IMR-90 (cell line): ENCODE data around the gene RHOB. TPM values are rescaled to one million over a fixed set of nuclear protein-coding genes. Genes with fewer than 3 reads are reported as not detected.
A peak's percentile ranks its signal among the peaks of the same experiment; 100 is the strongest.

Experiments used
- ATAC-seq: fragments of 200-7000 bp; cut with Tn5 transposase; 2 replicates; pipeline ENCODE4 v1.9.1; 2020; ENCODE audit warnings: low read depth, mild to moderate bottlenecking, moderate library complexity
- BruUV-seq: library from RNA; stranded (reverse); fragments of 400-500 nt; replicated peaks from 2 replicates; lab custom pipeline; 2021; lab: Mats Ljungman, UMichigan
- CTCF ChIA-PET: fragments of 300-600 bp; formaldehyde crosslinking; extraction: SDS; loops from one replicate; lab custom pipeline; 2021; ENCODE audit warnings: antibody characterized with exemption; lab: Yijun Ruan, JAX
- POLR2A ChIA-PET: fragments of 300-600 bp; sonication (Branson Sonifier 250); formaldehyde crosslinking; loops from one replicate; lab custom pipeline; 2022; ENCODE audit warnings: antibody characterized with exemption; ENCODE audit not compliant: unreplicated experiment; lab: Charles Lee
- DNase-seq: peaks from one replicate; pipeline ENCODE4 v3.0.0; 2013
- H2AFZ ChIP-seq: replicated peaks from 2 replicates; pipeline ENCODE3; 2013; ENCODE audit warnings: low read length, mild to moderate bottlenecking; ENCODE audit not compliant: poor library complexity
- H2AK5ac ChIP-seq: 2 replicates; pipeline ENCODE4 v1.6.1; 2013; ENCODE audit warnings: low read depth, low read length, inconsistent platforms
- H2AK9ac ChIP-seq: replicated peaks from 2 replicates; pipeline ENCODE3; 2013; ENCODE audit warnings: mild to moderate bottlenecking, low read depth, low read length, moderate library complexity; ENCODE audit not compliant: poor library complexity
- H2BK120ac ChIP-seq: 2 replicates; pipeline ENCODE4 v1.6.1; 2013; ENCODE audit warnings: low read depth, low read length, inconsistent platforms
- H2BK15ac ChIP-seq: 3 replicates; pipeline ENCODE4 v1.6.1; 2013; ENCODE audit warnings: low read depth, low read length, inconsistent platforms
- H2BK20ac ChIP-seq: 2 replicates; pipeline ENCODE4 v1.6.1; 2013; ENCODE audit warnings: low read depth, mild to moderate bottlenecking, inconsistent platforms, low read length, moderate library complexity
- H2BK5ac ChIP-seq: 2 replicates; pipeline ENCODE4 v1.6.1; 2013; ENCODE audit warnings: mild to moderate bottlenecking, low read depth, low read length, inconsistent platforms; ENCODE audit not compliant: poor library complexity, severe bottlenecking
- H3K14ac ChIP-seq: replicated peaks from 2 replicates; pipeline ENCODE4 v1.6.1; 2013; ENCODE audit warnings: low read depth, low read length, inconsistent platforms
- H3K18ac ChIP-seq: 2 replicates; pipeline ENCODE4 v1.6.1; 2013; ENCODE audit warnings: low read depth, low read length, control low read depth
- H3K23ac ChIP-seq: 2 replicates; pipeline ENCODE4 v1.6.1; 2013; ENCODE audit warnings: low read depth, low read length, inconsistent platforms
- H3K27ac ChIP-seq: 2 replicates; pipeline ENCODE4 v1.5.1; 2013; ENCODE audit warnings: mild to moderate bottlenecking, control low read depth, low read length; ENCODE audit not compliant: insufficient read depth
- H3K27me3 ChIP-seq: 2 replicates; pipeline ENCODE4 v1.6.1; 2013; ENCODE audit warnings: low read length; ENCODE audit not compliant: control insufficient read depth, insufficient read depth
- H3K36me3 ChIP-seq: 2 replicates; pipeline ENCODE4 v1.6.1; 2013; ENCODE audit warnings: low read length, mixed read lengths; ENCODE audit not compliant: control insufficient read depth, insufficient read depth
- H3K4ac ChIP-seq: 2 replicates; pipeline ENCODE4 v1.6.1; 2013; ENCODE audit warnings: low read depth, low read length, inconsistent platforms
- H3K4me1 ChIP-seq: 2 replicates; pipeline ENCODE4 v1.6.1; 2013; ENCODE audit warnings: low read length, mixed read lengths; ENCODE audit not compliant: control insufficient read depth, insufficient read depth
- H3K4me2 ChIP-seq: 2 replicates; pipeline ENCODE4 v1.6.1; 2013; ENCODE audit warnings: low read depth, mild to moderate bottlenecking, control low read depth, low read length, moderate library complexity
- H3K4me3 ChIP-seq: 2 replicates; pipeline ENCODE4 v1.5.1; 2013; ENCODE audit warnings: low read depth, mild to moderate bottlenecking, control low read depth, low read length, moderate library complexity; ENCODE audit not compliant: insufficient read depth
- H3K56ac ChIP-seq: 2 replicates; pipeline ENCODE4 v1.6.1; 2013; ENCODE audit warnings: low read length, inconsistent platforms; ENCODE audit not compliant: insufficient read depth; ENCODE audit errors: extremely low read depth
- H3K79me1 ChIP-seq, 2 experiments: 2 replicates each; pipeline ENCODE4 v1.6.1; 2013; ENCODE audit warnings: low read length in 2 of 2, inconsistent platforms in 1 of 2, low read depth in 1 of 2
- H3K9ac ChIP-seq: 2 replicates; pipeline ENCODE4 v1.6.1; 2013; ENCODE audit warnings: low read depth, low read length, control low read depth
- H3K9me1 ChIP-seq: 2 replicates; pipeline ENCODE4 v1.6.1; 2013; ENCODE audit warnings: low read length, inconsistent platforms; ENCODE audit not compliant: insufficient read depth
- H3K9me3 ChIP-seq: 2 replicates; pipeline ENCODE4 v1.6.1; 2013; ENCODE audit warnings: low read length; ENCODE audit not compliant: control insufficient read depth, insufficient read depth
- H4K20me1 ChIP-seq: 2 replicates; pipeline ENCODE4 v1.6.1; 2013; ENCODE audit warnings: low read length, inconsistent platforms; ENCODE audit not compliant: insufficient read depth
- H4K5ac ChIP-seq: 2 replicates; pipeline ENCODE4 v1.6.1; 2013; ENCODE audit warnings: mild to moderate bottlenecking, low read depth, low read length, control low read depth
- H4K8ac ChIP-seq, 2 experiments: 2 replicates each; pipeline ENCODE4 v1.6.1; 2013; ENCODE audit warnings: low read depth in 2 of 2, low read length in 2 of 2, control low read depth in 1 of 2, inconsistent platforms in 1 of 2
- H4K91ac ChIP-seq: 2 replicates; pipeline ENCODE4 v1.6.1; 2013; ENCODE audit warnings: low read depth, low read length, inconsistent platforms; ENCODE audit not compliant: insufficient read depth
- BHLHE40 ChIP-seq: fragments of 150-350 bp; IDR thresholded peaks from 2 replicates; pipeline ENCODE4 v1.6.1; 2016; ENCODE audit warnings: mild to moderate bottlenecking, low read depth, low read length
- CEBPB ChIP-seq: IDR thresholded peaks from 2 replicates; pipeline ENCODE4 v1.6.1; 2012; ENCODE audit warnings: low read depth, low read length, improper control_type of control experiment
- CHD1 ChIP-seq: IDR thresholded peaks from 2 replicates; pipeline ENCODE4 v1.6.1; 2012; ENCODE audit warnings: low read depth, low read length, improper control_type of control experiment
- CTCF ChIP-seq: conservative IDR thresholded peaks from 2 replicates; pipeline ENCODE4 v1.5.1; 2012; ENCODE audit warnings: mild to moderate bottlenecking, low read depth, low read length, improper control_type of control experiment
- ELK1 ChIP-seq: fragments of 150-350 bp; IDR thresholded peaks from 2 replicates; pipeline ENCODE4 v1.6.1; 2016; ENCODE audit warnings: low read depth, mild to moderate bottlenecking, low read length, moderate library complexity, borderline replicate concordance
- FOS ChIP-seq: fragments of 150-350 bp; IDR thresholded peaks from 2 replicates; pipeline ENCODE4 v1.6.1; 2016; ENCODE audit warnings: low read depth, low read length
- MAFK ChIP-seq: IDR thresholded peaks from 2 replicates; pipeline ENCODE4 v1.6.1; 2012; ENCODE audit warnings: low read depth, low read length, improper control_type of control experiment
- MXI1 ChIP-seq: IDR thresholded peaks from 2 replicates; pipeline ENCODE4 v1.6.1; 2012; ENCODE audit warnings: low read depth, mild to moderate bottlenecking, low read length, moderate library complexity, borderline replicate concordance
- NFE2L2 ChIP-seq: fragments of 150-350 bp; IDR thresholded peaks from 2 replicates; pipeline ENCODE4 v1.6.1; 2016; ENCODE audit warnings: low read depth, mild to moderate bottlenecking, low read length
- POLR2A ChIP-seq: IDR thresholded peaks from 2 replicates; pipeline ENCODE4 v1.6.1; 2012; ENCODE audit warnings: mild to moderate bottlenecking, low read depth, low read length
- RAD21 ChIP-seq: IDR thresholded peaks from 2 replicates; pipeline ENCODE4 v1.6.1; 2012; ENCODE audit warnings: low read length, improper control_type of control experiment
- RCOR1 ChIP-seq: IDR thresholded peaks from 2 replicates; pipeline ENCODE4 v1.6.1; 2012; ENCODE audit warnings: mild to moderate bottlenecking, low read length, improper control_type of control experiment; ENCODE audit not compliant: insufficient replicate concordance
- RFX5 ChIP-seq: IDR thresholded peaks from 2 replicates; pipeline ENCODE4 v1.8.0; 2012; ENCODE audit warnings: low read depth, mild to moderate bottlenecking, low read length, moderate library complexity
- SMC3 ChIP-seq: fragments of 150-350 bp; IDR thresholded peaks from 2 replicates; pipeline ENCODE4 v1.6.1; 2016; ENCODE audit warnings: low read depth, mild to moderate bottlenecking, antibody characterized with exemption, low read length, moderate library complexity
- USF2 ChIP-seq: fragments of 150-350 bp; IDR thresholded peaks from 2 replicates; pipeline ENCODE4 v1.6.1; 2017; ENCODE audit warnings: mild to moderate bottlenecking, antibody characterized with exemption, low read length, low read depth
- WGBS, 2 experiments: methylation state at CpG; one replicate each; pipeline versions ENCODE4 v1.1.5 to v1.1.7; 2013; ENCODE audit warnings: missing lambda C conversion rate in 2 of 2; ENCODE audit not compliant: insufficient read length in 1 of 2; ENCODE audit errors: extremely low coverage in 2 of 2; 5-methylcytosine and 5-hydroxymethylcytosine counted together
- dilution Hi-C: fragments of 300-500 bp; cut with HindIII; formaldehyde crosslinking; loops from one replicate; pipeline ENCODE4 v1.14.3; 2018; ENCODE audit warnings: low sequenced_read_pairs; ENCODE audit not compliant: unreplicated experiment
- in situ Hi-C: fragments of 300-500 bp; cut with MboI; formaldehyde crosslinking; loops from 3 replicates; pipeline ENCODE4 v1.14.3; 2019; ENCODE audit warnings: low sequenced_read_pairs, inconsistent platforms, mixed read lengths
- intact Hi-C: fragments of 100-400 bp; cut with micrococcal nuclease; formaldehyde crosslinking; loops from 2 replicates; pipeline ENCODE4 v1.10.0; 2022
- polyA plus RNA-seq, 3 experiments: library from polyadenylated mRNA; depleted of rRNA; stranded (reverse); fragments of >200 nt; gene quantifications; 2 replicates each; pipeline ENCODE4 v1.2.3, GENCODE V29; 2012; ENCODE audit warnings: low replicate concordance in 1 of 3
- total RNA-seq: library from RNA; depleted of rRNA; stranded (reverse); fragments of >200 nt; gene quantifications from 2 replicates; pipeline ENCODE4 v1.2.3, GENCODE V29; 2012

RHOB gene
- total and polyA plus RNA-seq, 2 of the 4 experiments (the other 2 are of a cell fraction), result 112 to 149 TPM

- Histone ChIP-seq H3K23ac (0 out of 2 replicates have a peak overlapping the region, but pooled peaks have one; percentile 36), H4K8ac (peak overlapping the region in 1 of 2 experiments; percentile 54; a peak in 1 of 4 replicates), H2BK5ac (no peak overlapping the region), H3K18ac (peak overlapping the region; percentile 13; the same call in 1 of the 2 replicates), H3K27me3 (no peaks in the 10 kb centered on the region), H3K14ac (peak overlapping the region; percentile 86; the same call in 1 of the 2 replicates), H3K9me1 (peaks cover 28% of the 10 kb centered on the region), H4K91ac (peak overlapping the region; percentile 63), H3K4ac (peak overlapping the region; percentile 87), H2AFZ (peak overlapping the region; percentile 79), H2AK5ac (peak overlapping the region; percentile 93), H3K9ac (no peak overlapping the region), H3K4me3 (no peak overlapping the region), H4K20me1 (peaks cover 5% of the 10 kb centered on the region; the same call in 1 of the 2 replicates), H3K56ac (no peak overlapping the region), H2BK120ac (peak overlapping the region; percentile 80), H3K27ac (0 out of 2 replicates have a peak overlapping the region, but pooled peaks have one; percentile 13), H4K5ac (no peak overlapping the region; the same call in 1 of the 2 replicates), H2BK20ac (peak overlapping the region; percentile 80), H2AK9ac (peak overlapping the region; percentile 66), H3K36me3 (no peaks in the 10 kb centered on the region), H3K9me3 (no peaks in the 10 kb centered on the region), H2BK15ac (peak overlapping the region; percentile 82; the same call in 2 of the 3 replicates), H3K4me2 (no peak overlapping the region; the same call in 1 of the 2 replicates), H3K4me1 (peaks cover 38% of the 10 kb centered on the region), H3K79me1 (peaks cover 0 to 3% of the 10 kb centered on the region in 2 experiments; a peak in 1 of 4 replicates)
- CTCF ChIA-PET, result interaction anchor here (0.5 to 4.4 kb wide), 4 partner anchors 10 to 1243 kb away, joined by 3 to 45 read pairs (median 4); no protein-coding TSS in a partner anchor
- ATAC-seq (peak; percentile 25), DNase-seq (peak; percentile 82)
- no TSS peak for BruUV-seq
- POLR2A ChIA-PET, result no interaction called here
- dilution Hi-C loops (no loop called here), in situ Hi-C loops (no loop called here), intact Hi-C loops (no loop called here)
- 20% methylated on average over 2 of the region's 7 CpGs; no CpG with 5 or more reads in 1 of the 2 experiments for WGBS, 2 experiments
- no peak for TF ChIP-seq POLR2A
- 0 out of 2 replicates have a peak, but pooled peaks have one; percentile 11 for TF ChIP-seq FOS
- TF ChIP-seq MAFK, result no peak
- no peak for TF ChIP-seq SMC3
- peak; percentile 61; the same call in 1 of the 2 replicates for TF ChIP-seq MXI1
- TF ChIP-seq NFE2L2, result no peak
- no peak for TF ChIP-seq CTCF
- TF ChIP-seq BHLHE40, result peak; percentile 94
- TF ChIP-seq CEBPB, result peak; percentile 59; the same call in 1 of the 2 replicates
- no peak for TF ChIP-seq RAD21
- TF ChIP-seq RFX5, result no peak
- TF ChIP-seq ELK1, result no peak
- 0 out of 2 replicates have a peak, but pooled peaks have one; percentile 20 for TF ChIP-seq USF2
- no peak for TF ChIP-seq CHD1
- TF ChIP-seq RCOR1, result no peak
These were observed 24.9 kb upstream of the RHOB start for GRCh38 chr2:20421988-20422370.
